ENCODE data around the gene SPIRE2. TPM values are rescaled to one million over a fixed set of nuclear protein-coding genes. Genes with fewer than 3 reads are reported as not detected.

SPIRE2 gene
- total RNA-seq, 5 donors from 2014 or later (not counting 1 experiment from before 2014, with no cell fraction given), result 0.23 to 1.1 (median 0.56) TPM; not detected in 1

- Histone ChIP-seq H3K27me3 (replicated peaks in 1 of 2; ENCODE audit: control insufficient read depth in 2 of 2, extremely low read depth in 1 of 2, insufficient read depth in 2 of 2, low read length in 1 of 2) (peaks cover 0 to 10% of the 10 kb centered on the region in 2 experiments), H3K36me3 (ENCODE audit: control insufficient read depth in 2 of 2, extremely low read depth in 1 of 2, insufficient read depth in 1 of 2, low read length in 1 of 2) (no peaks in the 10 kb centered on the region), H3K27ac (ENCODE audit: low read length) (no peak overlapping the region), H3K4me3 (ENCODE audit: control insufficient read depth in 1 of 2, extremely low read depth in 1 of 2, low read length in 1 of 2) (no peak overlapping the region), H3K4me1 (ENCODE audit: control insufficient read depth in 1 of 2, extremely low read depth in 1 of 2, insufficient read depth in 2 of 2, low read length in 2 of 2) (peaks cover 2 to 44% of the 10 kb centered on the region in 2 experiments), H3K9me3 (no peaks in the 10 kb centered on the region)
- Mint-ChIP-seq H3K36me3 (no peaks in the 10 kb centered on the region), H3K27me3 (no peaks in the 10 kb centered on the region), H3K27ac (no peak overlapping the region), H3K4me3 (no peak overlapping the region), H3K9me3 (no peaks in the 10 kb centered on the region), H3K4me1 (peaks cover 20 to 34% (median 24%) of the 10 kb centered on the region in 3 donors)
- POLR2A ChIA-PET, result interaction anchor here in 1 of 2 donors (0.6 kb wide), 1 partner anchor 15 kb away, joined by 5 read pairs; no protein-coding TSS in a partner anchor
- ATAC-seq (replicated peaks in 1 of 4), result no peak
- CTCF ChIA-PET, result interaction anchor here (0.5 to 0.7 kb wide), 3 partner anchors 67 to 188 kb away, joined by 4 to 6 read pairs (median 5); no protein-coding TSS in a partner anchor
- no peak for DNase-seq
- 93% methylated on average over 23 of the region's 26 CpGs for WGBS (ENCODE audit: insufficient coverage)
Observed at GRCh38 chr16:89842471-89843408, 14.5 kb downstream of the SPIRE2 start.

- ChIA-PET CTCF (interaction anchor here in 1 of 2 donors (0.6 to 0.7 kb wide), 2 partner anchors 66 to 97 kb away, joined by 5 to 6 read pairs; no protein-coding TSS in a partner anchor), POLR2A (interaction anchor here in 1 of 2 donors (0.6 kb wide), 1 partner anchor 14 kb away, joined by 5 read pairs; no protein-coding TSS in a partner anchor)
- H3K36me3 Mint-ChIP-seq, result no peaks in the 10 kb centered on the region
- no peak overlapping the region for H3K4me3 Mint-ChIP-seq
- peaks cover 2 to 34% of the 10 kb centered on the region in 2 experiments for H3K4me1 ChIP-seq (ENCODE audit: control insufficient read depth in 1 of 2, extremely low read depth in 1 of 2, insufficient read depth in 2 of 2, low read length in 2 of 2)
- DNase-seq, result no peak
- H3K9me3 ChIP-seq, result no peaks in the 10 kb centered on the region
- H3K36me3 ChIP-seq (ENCODE audit: control insufficient read depth in 2 of 2, extremely low read depth in 1 of 2, insufficient read depth in 1 of 2, low read length in 1 of 2), result no peaks in the 10 kb centered on the region
- no peak overlapping the region for H3K4me3 ChIP-seq (ENCODE audit: control insufficient read depth in 1 of 2, extremely low read depth in 1 of 2, low read length in 1 of 2)
- H3K9me3 Mint-ChIP-seq, result no peaks in the 10 kb centered on the region
- H3K27ac Mint-ChIP-seq, result no peak overlapping the region
- peaks cover 0 to 7% of the 10 kb centered on the region in 2 experiments for H3K27me3 ChIP-seq (replicated peaks in 1 of 2; ENCODE audit: control insufficient read depth in 2 of 2, extremely low read depth in 1 of 2, insufficient read depth in 2 of 2, low read length in 1 of 2)
- WGBS (ENCODE audit: insufficient coverage), result 93% methylated on average over 8 of the region's 20 CpGs
- no peak for ATAC-seq (replicated peaks in 1 of 4)
- H3K27me3 Mint-ChIP-seq, result no peaks in the 10 kb centered on the region
- H3K27ac ChIP-seq (ENCODE audit: low read length), result no peak overlapping the region
- peaks cover 13 to 25% (median 15%) of the 10 kb centered on the region in 3 donors for H3K4me1 Mint-ChIP-seq
Observed at GRCh38 chr16:89843409-89844350, 15.4 kb downstream of the SPIRE2 start.

GRCh38 chr16:89844739-89845339 lies 16.6 kb downstream of the SPIRE2 start:
- Mint-ChIP-seq H3K27me3 (no peaks in the 10 kb centered on the region), H3K4me1 (peaks cover 11 to 21% (median 12%) of the 10 kb centered on the region in 3 donors), H3K9me3 (no peaks in the 10 kb centered on the region), H3K27ac (no peak overlapping the region), H3K36me3 (no peaks in the 10 kb centered on the region), H3K4me3 (peak overlapping the region in 1 of 3 donors; percentile 54)
- Histone ChIP-seq H3K4me3 (ENCODE audit: control insufficient read depth in 1 of 2, extremely low read depth in 1 of 2, low read length in 1 of 2) (no peak overlapping the region), H3K27ac (ENCODE audit: low read length) (no peak overlapping the region), H3K27me3 (replicated peaks in 1 of 2; ENCODE audit: control insufficient read depth in 2 of 2, extremely low read depth in 1 of 2, insufficient read depth in 2 of 2, low read length in 1 of 2) (peaks cover 0 to 7% of the 10 kb centered on the region in 2 experiments), H3K4me1 (ENCODE audit: control insufficient read depth in 1 of 2, extremely low read depth in 1 of 2, insufficient read depth in 2 of 2, low read length in 2 of 2) (peaks cover 2 to 23% of the 10 kb centered on the region in 2 experiments), H3K9me3 (no peaks in the 10 kb centered on the region), H3K36me3 (ENCODE audit: control insufficient read depth in 2 of 2, extremely low read depth in 1 of 2, insufficient read depth in 1 of 2, low read length in 1 of 2) (no peaks in the 10 kb centered on the region)
- POLR2A ChIA-PET, result interaction anchor here in 1 of 2 donors (0.6 kb wide), 1 partner anchor 179 kb away, joined by 4 read pairs; no protein-coding TSS in a partner anchor
- DNase-seq, result no peak
- CTCF ChIA-PET, result no interaction called here
- no peak for ATAC-seq (replicated peaks in 1 of 4)
- 91% methylated on average over 4 of the region's 13 CpGs for WGBS (ENCODE audit: insufficient coverage)

GRCh38 chr16:89845417-89845816 lies 17.1 kb downstream of the SPIRE2 start:
- no peaks in the 10 kb centered on the region for H3K27me3 Mint-ChIP-seq
- H3K27ac Mint-ChIP-seq, result peak overlapping the region; percentile 6 to 15
- no peak overlapping the region for H3K27ac ChIP-seq (ENCODE audit: low read length)
- no peaks in the 10 kb centered on the region for H3K36me3 Mint-ChIP-seq
- peaks cover 2 to 23% of the 10 kb centered on the region in 2 experiments for H3K4me1 ChIP-seq (ENCODE audit: control insufficient read depth in 1 of 2, extremely low read depth in 1 of 2, insufficient read depth in 2 of 2, low read length in 2 of 2)
- WGBS (ENCODE audit: insufficient coverage), result 15% methylated on average over 13 of the region's 13 CpGs
- H3K9me3 Mint-ChIP-seq, result no peaks in the 10 kb centered on the region
- ChIA-PET CTCF (no interaction called here), POLR2A (no interaction called here)
- peaks cover 11 to 21% (median 12%) of the 10 kb centered on the region in 3 donors for H3K4me1 Mint-ChIP-seq
- H3K36me3 ChIP-seq (ENCODE audit: control insufficient read depth in 2 of 2, extremely low read depth in 1 of 2, insufficient read depth in 1 of 2, low read length in 1 of 2), result no peaks in the 10 kb centered on the region
- peak in 22 of 35 experiments; percentile 10 to 49 (median 31) for DNase-seq
- ATAC-seq (replicated peaks in 1 of 4), result peak; percentile 48 to 88 (median 63)
- no peaks in the 10 kb centered on the region for H3K9me3 ChIP-seq
- peaks cover 0 to 7% of the 10 kb centered on the region in 2 experiments for H3K27me3 ChIP-seq (replicated peaks in 1 of 2; ENCODE audit: control insufficient read depth in 2 of 2, extremely low read depth in 1 of 2, insufficient read depth in 2 of 2, low read length in 1 of 2)
- H3K4me3 ChIP-seq (ENCODE audit: control insufficient read depth in 1 of 2, extremely low read depth in 1 of 2, low read length in 1 of 2), result peak overlapping the region in 1 of 2 donors; percentile 5
- peak overlapping the region in 2 of 3 donors; percentile 17 to 54 for H3K4me3 Mint-ChIP-seq

GRCh38 chr16:89847051-89847939 lies 19.0 kb downstream of the SPIRE2 start:
- ATAC-seq (replicated peaks in 1 of 4) (no peak), DNase-seq (no peak)
- Histone ChIP-seq H3K4me3 (ENCODE audit: control insufficient read depth in 1 of 2, extremely low read depth in 1 of 2, low read length in 1 of 2) (no peak overlapping the region), H3K4me1 (ENCODE audit: control insufficient read depth in 1 of 2, extremely low read depth in 1 of 2, insufficient read depth in 2 of 2, low read length in 2 of 2) (peaks cover 2 to 12% of the 10 kb centered on the region in 2 experiments), H3K36me3 (ENCODE audit: control insufficient read depth in 2 of 2, extremely low read depth in 1 of 2, insufficient read depth in 1 of 2, low read length in 1 of 2) (no peaks in the 10 kb centered on the region), H3K27ac (ENCODE audit: low read length) (no peak overlapping the region), H3K9me3 (no peaks in the 10 kb centered on the region), H3K27me3 (replicated peaks in 1 of 2; ENCODE audit: control insufficient read depth in 2 of 2, extremely low read depth in 1 of 2, insufficient read depth in 2 of 2, low read length in 1 of 2) (peaks cover 0 to 7% of the 10 kb centered on the region in 2 experiments)
- no peak overlapping the region for H3K27ac Mint-ChIP-seq
- ChIA-PET CTCF (no interaction called here), POLR2A (interaction anchor here in 1 of 2 donors (0.5 kb wide), 1 partner anchor 635 kb away, joined by 12 read pairs; no protein-coding TSS in a partner anchor)
- WGBS (ENCODE audit: insufficient coverage), result 89% methylated on average over 21 of the region's 26 CpGs
- H3K36me3 Mint-ChIP-seq, result no peaks in the 10 kb centered on the region
- no peaks in the 10 kb centered on the region for H3K27me3 Mint-ChIP-seq
- peak overlapping the region in 1 of 3 donors; percentile 28 for H3K4me3 Mint-ChIP-seq
- H3K4me1 Mint-ChIP-seq, result peaks cover 8 to 14% (median 11%) of the 10 kb centered on the region in 3 donors
- no peaks in the 10 kb centered on the region for H3K9me3 Mint-ChIP-seq

All from T-cell (primary cell).